Stimulated activated CD4-positive, alpha-beta T cell treated with anti-CD3 and anti-CD28 coated beads, Interleukin-15, amount 100 ng/mL, for 48 hours (primary cell): ENCODE data around the gene TSHZ3.

ENCODE experiments used
- DNase-seq, 2 donors: peaks; one replicate each; pipeline ENCODE4 v3.0.0-alpha.2; 2020; ENCODE audit warnings: low read depth in 2 of 2

The TSHZ3 gene

GRCh38 chr19:31354799-31355664 is 5.8 kb upstream of the TSHZ3 start:
- DNase-seq = no peak

- DNase-seq = no peak
Observed at GRCh38 chr19:31354316-31354715, 5.1 kb upstream of the TSHZ3 start.

GRCh38 chr19:31353833-31354232 is 4.6 kb upstream of the TSHZ3 start:
- DNase-seq = no peak

- DNase-seq = no peak
Observed at GRCh38 chr19:31352782-31353651, 3.8 kb upstream of the TSHZ3 start.

- DNase-seq = no peak
Observed at GRCh38 chr19:31352296-31352781, 3.1 kb upstream of the TSHZ3 start.

DNA sequence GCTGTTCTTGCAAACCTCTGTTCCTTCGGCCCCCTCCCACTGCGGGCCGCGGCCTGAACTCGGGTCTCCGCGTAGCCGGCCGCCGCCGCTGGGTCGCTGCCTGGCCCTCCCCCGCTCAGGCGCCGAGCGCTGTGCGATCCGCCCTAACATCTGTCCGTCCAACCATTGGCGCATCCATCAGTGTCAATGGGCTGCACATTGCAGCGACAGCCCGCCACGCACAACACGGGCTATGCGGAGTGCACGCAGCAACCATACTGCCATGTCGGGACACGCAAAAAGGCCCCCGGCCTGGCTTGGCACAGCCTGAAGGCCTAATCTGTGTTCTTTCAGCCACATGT is 2.6 kb upstream of the TSHZ3 start:
- no peak for DNase-seq

DNA sequence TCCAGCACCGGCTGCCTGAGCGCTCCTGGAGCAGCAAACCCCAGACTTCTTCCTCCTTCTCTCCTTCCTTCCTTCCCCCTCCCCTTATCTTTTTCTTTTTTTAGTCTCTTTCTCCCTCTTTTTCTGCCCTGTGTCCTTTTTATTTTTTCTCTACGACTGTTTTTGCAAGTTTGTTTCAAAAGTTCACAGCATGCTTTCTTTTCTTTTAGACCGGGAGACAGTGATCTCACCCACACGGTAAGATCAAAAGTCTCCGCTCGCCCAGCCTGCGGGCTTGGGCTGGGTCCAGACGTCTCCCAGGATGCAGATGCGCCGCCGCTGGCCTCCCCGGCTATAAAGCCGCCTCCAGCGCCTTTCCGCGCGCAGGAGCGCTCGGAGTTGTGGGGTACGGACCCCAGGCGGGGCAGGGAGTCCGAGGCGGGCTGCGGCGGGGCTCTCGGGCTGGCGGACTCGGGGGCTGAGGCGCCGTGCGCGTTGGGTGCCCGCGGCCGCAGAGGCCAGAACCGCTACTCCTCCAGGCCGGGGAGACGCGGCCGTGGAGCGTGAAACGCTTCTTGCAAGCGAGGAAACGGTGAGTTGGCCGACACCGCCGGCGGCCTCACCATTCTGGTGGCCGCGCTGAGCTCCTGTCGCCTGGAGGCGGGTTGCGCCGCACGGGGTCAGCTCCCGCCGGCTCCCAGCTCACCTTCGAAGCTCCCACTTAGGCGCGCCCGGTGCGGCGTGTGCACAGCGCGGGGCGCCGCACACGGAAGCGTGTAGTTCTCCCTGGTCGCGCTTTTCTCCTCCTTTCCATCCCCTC is 2.0 kb upstream of the TSHZ3 start:
- DNase-seq = no peak

DNA sequence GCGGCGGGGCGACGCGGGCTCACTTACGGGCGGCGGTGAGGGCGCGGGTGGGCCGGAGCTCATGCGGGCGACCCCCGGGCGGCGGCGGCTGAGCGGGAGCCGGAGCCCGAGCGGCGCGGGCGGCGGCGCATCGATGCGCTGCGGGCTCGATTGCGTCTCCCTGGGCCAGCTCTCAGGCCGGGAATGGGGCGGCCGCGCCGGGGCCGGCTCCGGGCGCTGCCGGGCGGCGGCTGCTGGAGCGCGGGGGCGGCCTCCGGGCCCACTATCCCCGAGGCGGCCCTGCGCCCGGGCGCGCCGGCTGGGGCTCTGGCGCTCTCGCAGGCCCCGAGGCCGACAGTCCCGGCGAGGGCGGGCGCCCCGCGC is 1.4 kb upstream of the TSHZ3 start:
- DNase-seq = no peak

GRCh38 chr19:31350033-31350692 is 927 bp upstream of the TSHZ3 start:
- no peak for DNase-seq

DNA sequence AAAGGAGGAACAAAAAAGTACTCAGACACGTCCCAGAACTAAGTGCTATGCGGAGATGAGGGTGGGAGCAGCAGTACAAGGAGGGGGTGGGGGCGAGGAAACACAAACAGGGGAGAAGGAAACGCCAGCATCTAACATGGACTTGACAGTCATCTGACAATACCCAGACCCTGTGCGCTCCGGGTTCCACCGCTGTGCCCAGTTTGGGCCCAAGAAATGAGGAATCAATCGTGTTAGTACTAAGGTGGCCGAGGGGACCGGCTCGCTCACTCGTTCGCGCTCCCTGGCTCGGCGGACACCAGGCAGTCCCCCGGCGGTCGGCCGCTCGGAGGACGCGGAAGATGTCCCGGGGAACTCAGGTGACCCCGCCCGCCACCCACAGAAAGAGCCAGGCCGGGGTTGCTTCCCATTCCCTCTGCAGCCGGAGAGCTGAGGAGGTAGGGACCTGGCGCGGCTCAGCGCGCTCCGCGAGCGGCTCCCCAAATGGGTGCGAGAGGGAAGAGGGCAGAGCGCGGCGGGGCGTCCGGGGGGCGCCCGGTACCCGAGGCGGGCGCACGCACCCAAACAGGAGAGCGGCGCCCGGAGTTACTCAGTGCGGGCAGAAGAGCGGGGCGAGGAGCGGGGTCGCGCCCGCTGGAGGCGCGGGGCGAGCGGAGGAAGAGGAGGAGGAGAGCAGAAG is 616 bp downstream of the TSHZ3 start:
- DNase-seq = no peak

GRCh38 chr19:31347828-31348392 is 1.3 kb downstream of the TSHZ3 start:
- no peak for DNase-seq

DNA sequence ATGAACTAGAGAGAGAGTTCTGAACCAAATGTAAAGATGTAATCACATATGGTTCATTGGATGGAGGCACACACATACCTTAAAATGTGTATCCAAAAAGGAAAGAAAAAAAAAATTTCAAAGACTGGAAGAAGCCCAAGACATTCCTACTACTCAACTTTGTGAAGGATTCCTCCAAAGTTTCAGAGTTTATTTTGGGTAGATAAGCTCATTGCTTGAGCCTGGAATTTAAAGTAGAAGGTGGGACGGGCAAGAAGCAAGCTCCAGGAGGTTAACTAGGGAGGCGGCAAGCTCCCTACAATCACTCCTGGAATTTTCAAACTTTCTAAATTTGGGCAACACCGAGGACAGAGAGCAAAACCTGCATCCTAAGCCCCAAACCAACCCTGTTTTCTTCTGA is 1.9 kb downstream of the TSHZ3 start:
- no peak for DNase-seq

DNA sequence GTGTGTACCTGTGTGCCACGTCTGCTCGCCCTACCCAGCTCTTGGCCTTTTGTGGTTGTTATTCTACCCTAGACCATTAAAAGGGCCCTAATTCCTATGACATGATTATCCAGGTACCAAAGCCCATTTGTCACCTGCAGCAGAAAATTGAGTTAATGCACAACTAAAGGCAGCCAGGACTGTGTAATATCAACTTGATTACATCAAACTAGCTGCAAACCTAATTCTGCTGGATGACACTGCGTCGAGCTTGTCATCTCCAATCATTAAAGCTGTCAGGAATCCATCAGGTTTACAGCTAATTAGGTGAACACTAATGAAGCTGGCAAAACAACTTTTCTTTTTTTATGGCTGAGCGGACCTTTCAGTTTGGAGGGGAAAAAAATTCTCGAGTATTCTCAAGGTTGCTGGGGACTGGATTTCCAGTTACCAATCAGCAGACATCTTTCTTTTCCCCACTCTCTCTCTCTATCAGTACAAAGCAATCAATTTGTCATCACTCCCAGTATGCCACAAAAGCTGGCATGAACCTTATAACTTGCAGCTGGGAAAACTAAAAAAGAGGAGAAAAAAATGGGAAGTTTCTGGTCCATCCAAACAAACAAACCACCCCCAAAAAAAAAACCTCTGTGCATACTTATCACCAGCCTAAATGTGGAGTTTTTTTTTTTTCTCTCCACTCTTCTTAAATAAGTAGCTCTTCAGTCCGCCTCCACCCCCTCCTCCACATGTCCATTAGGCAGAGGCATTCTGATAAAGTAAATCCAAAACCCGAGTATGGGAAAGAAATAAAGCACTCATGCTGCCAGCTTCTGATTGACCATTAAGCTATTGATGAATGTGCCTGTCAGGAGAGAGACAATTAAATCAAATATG is 2.8 kb downstream of the TSHZ3 start:
- no peak for DNase-seq

DNA sequence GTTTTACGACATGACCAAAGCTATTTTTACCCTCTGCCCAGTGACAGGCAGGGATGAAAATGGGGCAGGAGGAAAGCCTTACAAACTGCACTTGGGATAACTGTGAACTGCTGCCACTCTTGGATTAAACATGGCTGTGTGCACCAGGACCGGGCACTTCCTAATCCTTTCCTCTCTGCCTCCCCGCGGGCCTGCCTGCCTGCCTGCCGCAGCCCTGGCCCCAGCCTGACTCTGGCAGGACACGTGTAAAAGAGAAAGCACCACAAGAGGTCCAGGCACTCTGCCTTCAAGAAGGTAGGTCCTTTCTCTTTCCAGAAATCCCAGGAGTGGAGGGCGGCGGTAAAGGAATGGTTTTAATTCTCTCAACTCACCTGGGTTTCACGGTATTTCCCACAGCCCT is 4.8 kb downstream of the TSHZ3 start:
- no peak for DNase-seq

- no peak for DNase-seq
Observed at GRCh38 chr19:31342926-31343325, 6.3 kb downstream of the TSHZ3 start.

DNA sequence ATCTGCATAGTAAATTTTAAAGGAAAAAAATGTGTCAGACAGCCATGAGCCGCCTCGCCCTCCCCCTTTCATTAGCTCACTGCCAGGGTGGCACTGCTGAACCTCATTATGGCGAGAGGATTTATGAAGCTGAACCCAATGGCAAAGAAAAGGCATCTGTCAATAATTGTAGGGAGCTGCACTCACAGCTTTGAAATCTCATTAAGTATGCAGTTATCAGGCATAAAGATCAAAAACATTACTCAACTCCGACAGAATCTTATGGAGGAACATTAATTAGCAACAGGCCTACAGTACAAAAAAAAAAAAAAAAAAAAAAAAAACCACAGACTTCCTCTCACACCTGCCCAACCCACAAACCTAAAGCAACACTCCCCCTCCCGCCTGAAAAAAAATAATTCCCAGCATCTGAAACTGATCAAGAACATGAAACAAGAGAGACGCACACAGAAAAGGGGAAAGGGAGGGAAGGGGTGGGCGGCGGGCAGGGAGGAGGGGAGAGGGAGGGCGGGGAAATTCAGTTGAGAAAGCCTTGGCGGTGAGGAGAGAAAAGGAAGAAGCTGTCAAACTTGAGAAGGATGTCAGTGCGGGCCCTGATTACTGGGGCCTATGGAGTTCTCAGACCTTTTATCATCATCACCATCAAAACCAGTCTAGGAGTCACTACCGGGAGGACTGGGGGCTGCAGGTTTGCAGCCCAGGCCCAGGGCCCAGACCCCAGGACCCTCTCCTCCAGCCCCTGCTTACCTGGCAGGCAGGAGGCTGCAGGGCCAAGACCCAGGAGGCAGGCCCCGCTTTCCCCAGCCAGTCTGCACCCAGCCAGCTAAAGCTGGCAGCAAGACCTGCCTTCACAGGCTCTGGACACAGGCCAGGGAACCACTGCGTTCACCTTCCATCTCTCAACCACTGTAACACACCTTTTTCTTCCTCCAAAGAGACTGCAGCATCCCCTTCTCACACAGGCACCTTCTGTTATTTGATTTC is 8.9 kb downstream of the TSHZ3 start:
- no peak for DNase-seq

DNA sequence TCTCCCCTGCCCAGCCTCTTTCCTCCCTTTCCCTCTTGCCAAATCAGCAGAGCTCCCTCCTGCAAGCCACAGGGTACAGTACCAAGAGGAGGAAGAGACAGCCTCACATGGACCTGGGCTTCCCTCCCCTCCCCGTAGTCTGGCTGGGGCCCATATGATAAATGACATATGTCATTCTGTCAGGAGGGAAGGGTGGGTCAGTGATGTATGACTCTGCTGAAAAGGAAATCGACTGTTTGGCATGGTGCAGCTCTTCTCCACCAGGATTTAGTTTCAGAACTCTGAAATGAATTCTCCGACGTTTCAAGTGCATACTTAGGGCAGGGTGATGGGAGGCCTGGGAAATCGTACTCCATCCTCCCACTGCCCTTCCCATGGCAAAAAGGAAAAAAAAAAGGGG is 9.8 kb downstream of the TSHZ3 start:
- no peak for DNase-seq

- no peak for DNase-seq
Observed at GRCh38 chr19:31338069-31338776, 11.0 kb downstream of the TSHZ3 start.
